ENCODE measurements around the gene MRGPRE. TPM values are rescaled to one million over a fixed set of nuclear protein-coding genes. Genes with fewer than 3 reads are reported as not detected.

MRGPRE gene
- total RNA-seq, 1 experiment from 2014 or later = not detected

DNA sequence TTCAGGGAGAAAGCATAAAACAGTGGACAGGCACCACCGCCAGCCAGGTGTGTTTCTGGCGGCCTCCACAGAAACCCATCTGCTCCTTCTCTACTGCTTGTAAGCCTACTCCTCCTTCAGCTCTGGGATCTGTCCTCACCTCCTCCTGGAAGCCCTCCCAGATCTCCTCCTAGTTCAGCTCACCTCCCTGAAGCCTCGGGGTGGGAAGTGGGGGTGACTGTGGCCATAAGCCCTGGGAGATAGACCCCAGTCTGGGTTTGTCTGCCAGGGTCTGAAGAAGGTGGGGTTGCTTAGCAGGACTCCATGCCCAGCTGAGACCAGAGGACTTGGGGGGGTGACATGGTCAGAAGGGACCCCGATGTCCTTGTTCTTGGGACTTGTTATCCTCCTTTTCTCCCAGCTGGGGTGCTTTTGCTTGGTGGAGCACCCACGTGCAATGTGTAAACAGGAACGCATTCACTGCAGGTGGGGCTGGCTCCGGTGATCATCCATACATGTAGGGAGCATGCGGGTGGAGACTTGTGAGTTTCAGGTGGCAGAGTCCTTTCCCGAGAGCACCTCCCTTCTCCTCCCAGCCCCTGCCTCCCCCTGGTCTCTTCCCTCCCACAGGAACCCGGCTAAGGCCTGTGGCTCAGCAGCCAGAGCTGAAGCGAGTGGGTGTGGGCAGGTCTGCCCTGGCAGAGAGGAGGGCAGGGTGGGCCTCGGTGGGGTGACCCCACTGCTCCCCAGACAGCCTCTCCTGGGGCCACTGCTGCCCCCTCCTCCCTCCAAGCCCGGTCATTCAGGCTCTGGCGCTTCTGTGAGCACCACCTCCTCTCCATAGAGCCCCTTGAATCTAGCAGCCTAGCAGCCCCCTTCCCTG lies 39.5 kb downstream of the MRGPRE start:
- Histone ChIP-seq H3K4me1 (ENCODE audit: low read length) (no peaks in the 10 kb centered on the region), H3K9ac (ENCODE audit: low read length) (no peak overlapping the region), H4K20me1 (ENCODE audit: insufficient read depth, low read depth, low read length) (no peaks in the 10 kb centered on the region), H2AFZ (ENCODE audit: low read length) (no peak overlapping the region), H3K27ac (ENCODE audit: low read length) (no peak overlapping the region), H3K9me3 (ENCODE audit: low read length) (no peaks in the 10 kb centered on the region), H3K4me2 (ENCODE audit: low read depth, low read length, poor library complexity, severe bottlenecking) (no peak overlapping the region), H3K36me3 (ENCODE audit: insufficient read depth, low read length) (no peaks in the 10 kb centered on the region), H3K9me2 (replicated peaks; ENCODE audit: insufficient read depth, low read length) (no peaks in the 10 kb centered on the region), H3K27me3 (ENCODE audit: low read length) (no peaks in the 10 kb centered on the region), H3K4me3 (ENCODE audit: low read length) (no peak overlapping the region), H3K79me2 (ENCODE audit: low read length) (no peaks in the 10 kb centered on the region)
- no peak for DNase-seq

DNA sequence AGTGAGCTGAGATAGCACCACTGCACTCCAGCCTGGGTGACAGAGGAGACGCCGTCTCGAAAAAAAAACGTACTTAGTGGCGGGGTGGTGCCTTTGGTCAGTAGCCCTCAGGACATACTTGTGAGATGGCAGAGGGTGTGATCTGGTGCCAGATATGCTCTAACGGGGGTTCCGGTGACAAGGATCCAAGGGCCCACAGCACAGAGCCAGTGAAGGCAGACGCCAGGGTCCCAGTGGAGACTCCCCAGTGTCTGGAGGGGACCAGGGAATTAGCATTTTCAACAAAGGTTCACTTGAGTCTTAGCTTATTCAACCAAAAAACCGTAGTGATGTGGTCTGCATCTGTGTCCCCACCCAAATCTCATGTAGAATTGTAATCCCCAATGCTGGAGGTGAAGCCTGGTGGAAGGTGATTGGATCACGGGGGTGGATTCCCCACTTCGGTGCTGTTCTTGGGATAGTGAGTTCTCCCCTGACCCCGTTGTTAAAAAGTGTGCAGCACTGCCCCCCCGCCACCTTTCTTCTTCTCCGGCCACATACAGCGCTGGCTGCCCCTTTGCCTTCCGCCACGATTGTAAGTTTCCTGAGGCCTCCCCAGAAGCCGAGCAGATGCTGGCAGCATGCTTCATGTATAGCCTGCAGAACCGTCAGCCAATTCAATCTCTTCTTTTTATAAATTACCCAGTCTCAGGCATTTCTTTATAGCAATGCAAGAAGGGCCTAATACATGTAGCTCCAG lies 40.5 kb downstream of the MRGPRE start:
- no peaks in the 10 kb centered on the region for H3K79me2 ChIP-seq (ENCODE audit: low read length)
- H3K4me3 ChIP-seq (ENCODE audit: low read length) = no peak overlapping the region
- no peaks in the 10 kb centered on the region for H3K9me3 ChIP-seq (ENCODE audit: low read length)
- H3K36me3 ChIP-seq (ENCODE audit: insufficient read depth, low read length) = no peaks in the 10 kb centered on the region
- H3K27me3 ChIP-seq (ENCODE audit: low read length) = no peaks in the 10 kb centered on the region
- no peaks in the 10 kb centered on the region for H4K20me1 ChIP-seq (ENCODE audit: insufficient read depth, low read depth, low read length)
- H3K9me2 ChIP-seq (replicated peaks; ENCODE audit: insufficient read depth, low read length) = no peaks in the 10 kb centered on the region
- no peaks in the 10 kb centered on the region for H3K4me1 ChIP-seq (ENCODE audit: low read length)
- no peak overlapping the region for H3K27ac ChIP-seq (ENCODE audit: low read length)
- DNase-seq = no peak
- no peak overlapping the region for H2AFZ ChIP-seq (ENCODE audit: low read length)
- H3K9ac ChIP-seq (ENCODE audit: low read length) = no peak overlapping the region
- H3K4me2 ChIP-seq (ENCODE audit: low read depth, low read length, poor library complexity, severe bottlenecking) = no peak overlapping the region

DNA sequence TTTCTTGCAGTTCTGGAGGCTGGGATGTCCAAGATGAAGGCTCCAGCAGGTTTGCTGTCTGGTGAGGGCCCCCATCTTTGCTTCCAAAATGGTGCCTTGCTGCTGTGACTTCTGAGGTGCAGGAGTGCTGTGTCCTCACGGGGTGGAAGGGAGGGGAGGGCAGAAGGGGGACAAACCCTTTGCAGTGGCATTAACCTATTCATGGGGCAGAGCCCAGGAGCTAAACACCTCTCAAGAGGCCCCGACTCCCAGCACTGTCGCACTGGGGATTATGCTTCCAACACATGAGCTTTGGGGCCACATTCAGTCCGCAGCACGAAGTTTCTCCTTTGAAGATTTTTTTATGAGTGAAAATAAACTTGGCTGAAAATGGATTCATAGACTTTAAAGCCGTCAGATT lies 41.6 kb downstream of the MRGPRE start:
- Histone ChIP-seq H3K27me3 (ENCODE audit: low read length) (no peaks in the 10 kb centered on the region), H3K36me3 (ENCODE audit: insufficient read depth, low read length) (no peaks in the 10 kb centered on the region), H3K9me3 (ENCODE audit: low read length) (no peaks in the 10 kb centered on the region), H3K27ac (ENCODE audit: low read length) (no peak overlapping the region), H4K20me1 (ENCODE audit: insufficient read depth, low read depth, low read length) (no peaks in the 10 kb centered on the region), H3K9me2 (replicated peaks; ENCODE audit: insufficient read depth, low read length) (no peaks in the 10 kb centered on the region), H3K9ac (ENCODE audit: low read length) (no peak overlapping the region), H2AFZ (ENCODE audit: low read length) (no peak overlapping the region), H3K79me2 (ENCODE audit: low read length) (no peaks in the 10 kb centered on the region), H3K4me3 (ENCODE audit: low read length) (no peak overlapping the region), H3K4me2 (ENCODE audit: low read depth, low read length, poor library complexity, severe bottlenecking) (no peak overlapping the region), H3K4me1 (ENCODE audit: low read length) (no peaks in the 10 kb centered on the region)
- no peak for DNase-seq

DNA sequence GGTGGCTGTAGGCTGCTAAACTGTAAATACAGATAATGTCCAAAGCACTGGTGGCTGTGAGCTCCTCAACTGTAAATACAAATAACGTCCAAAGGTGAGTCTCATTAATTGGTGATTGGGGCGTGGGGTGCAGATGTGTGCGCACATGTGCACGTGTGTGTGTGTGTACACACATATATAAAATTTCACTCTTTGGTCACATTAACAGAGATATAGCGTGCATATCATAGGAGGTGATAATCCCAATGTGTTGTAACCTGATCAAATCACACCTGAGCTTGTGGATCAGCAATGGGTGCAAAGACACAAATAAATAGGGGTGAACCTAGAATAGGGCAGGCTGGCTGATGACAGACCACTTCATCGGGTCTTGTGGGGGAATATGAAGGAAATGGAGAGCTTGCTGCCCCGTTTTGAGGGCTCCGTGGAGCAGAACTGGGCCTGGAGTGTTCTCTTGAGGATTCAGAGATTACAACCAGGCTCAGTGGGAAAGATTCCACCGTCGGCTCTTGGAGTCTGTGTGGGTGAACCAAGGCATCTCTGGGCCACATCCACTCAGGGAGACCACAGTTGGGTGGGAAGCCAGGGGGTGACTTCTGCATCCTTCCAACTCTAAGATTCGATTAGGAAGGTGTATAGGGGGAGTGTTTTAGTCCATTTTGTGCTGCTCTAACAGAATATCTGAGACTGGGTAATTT lies 42.2 kb downstream of the MRGPRE start:
- Histone ChIP-seq H3K4me3 (ENCODE audit: low read length) (no peak overlapping the region), H3K27me3 (ENCODE audit: low read length) (no peaks in the 10 kb centered on the region), H4K20me1 (ENCODE audit: insufficient read depth, low read depth, low read length) (no peaks in the 10 kb centered on the region), H3K79me2 (ENCODE audit: low read length) (no peaks in the 10 kb centered on the region), H3K27ac (ENCODE audit: low read length) (no peak overlapping the region), H3K9ac (ENCODE audit: low read length) (no peak overlapping the region), H2AFZ (ENCODE audit: low read length) (no peak overlapping the region), H3K9me3 (ENCODE audit: low read length) (no peaks in the 10 kb centered on the region), H3K36me3 (ENCODE audit: insufficient read depth, low read length) (no peaks in the 10 kb centered on the region), H3K4me1 (ENCODE audit: low read length) (no peaks in the 10 kb centered on the region), H3K4me2 (ENCODE audit: low read depth, low read length, poor library complexity, severe bottlenecking) (no peak overlapping the region), H3K9me2 (replicated peaks; ENCODE audit: insufficient read depth, low read length) (no peaks in the 10 kb centered on the region)
- DNase-seq = no peak

DNA sequence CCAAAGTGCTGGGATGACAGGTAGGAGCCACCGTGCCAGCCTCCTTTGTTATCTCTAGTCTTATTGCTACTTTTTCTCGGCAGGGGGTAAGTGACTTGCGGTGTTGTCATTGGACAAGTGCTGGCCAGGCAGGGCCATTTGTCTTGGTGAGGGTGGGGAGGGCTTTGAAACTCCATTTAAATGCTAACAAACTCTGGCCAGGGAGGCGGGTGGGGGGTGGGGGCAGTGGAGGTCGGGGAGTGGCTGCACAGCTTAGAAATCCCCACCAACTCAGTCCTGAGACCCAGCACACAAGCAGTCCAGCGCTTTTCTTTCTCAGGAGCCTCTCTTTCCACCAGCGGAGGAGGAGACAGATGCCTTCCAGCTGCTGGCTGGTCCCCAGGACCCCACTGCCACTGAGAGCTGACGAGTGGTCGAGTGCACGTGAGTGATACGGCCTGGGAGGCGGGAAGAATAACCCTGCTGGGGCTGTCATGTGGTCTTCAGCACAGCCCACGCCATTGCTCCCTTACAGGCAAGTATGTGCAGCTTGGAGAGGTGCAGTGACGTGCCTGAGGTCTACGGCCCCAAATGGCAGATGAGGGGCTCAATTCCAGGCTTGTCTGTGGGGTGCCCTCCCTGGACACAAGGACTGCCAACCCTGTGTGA lies 42.9 kb downstream of the MRGPRE start:
- DNase-seq = no peak
- H3K9ac ChIP-seq (ENCODE audit: low read length) = no peak overlapping the region
- H3K27ac ChIP-seq (ENCODE audit: low read length) = no peak overlapping the region
- H3K4me3 ChIP-seq (ENCODE audit: low read length) = no peak overlapping the region
- H3K4me2 ChIP-seq (ENCODE audit: low read depth, low read length, poor library complexity, severe bottlenecking) = no peak overlapping the region
- no peaks in the 10 kb centered on the region for H3K36me3 ChIP-seq (ENCODE audit: insufficient read depth, low read length)
- H3K79me2 ChIP-seq (ENCODE audit: low read length) = no peaks in the 10 kb centered on the region
- H3K4me1 ChIP-seq (ENCODE audit: low read length) = no peaks in the 10 kb centered on the region
- H3K9me3 ChIP-seq (ENCODE audit: low read length) = no peaks in the 10 kb centered on the region
- H4K20me1 ChIP-seq (ENCODE audit: insufficient read depth, low read depth, low read length) = no peaks in the 10 kb centered on the region
- no peaks in the 10 kb centered on the region for H3K27me3 ChIP-seq (ENCODE audit: low read length)
- no peaks in the 10 kb centered on the region for H3K9me2 ChIP-seq (replicated peaks; ENCODE audit: insufficient read depth, low read length)
- H2AFZ ChIP-seq (ENCODE audit: low read length) = no peak overlapping the region

DNA sequence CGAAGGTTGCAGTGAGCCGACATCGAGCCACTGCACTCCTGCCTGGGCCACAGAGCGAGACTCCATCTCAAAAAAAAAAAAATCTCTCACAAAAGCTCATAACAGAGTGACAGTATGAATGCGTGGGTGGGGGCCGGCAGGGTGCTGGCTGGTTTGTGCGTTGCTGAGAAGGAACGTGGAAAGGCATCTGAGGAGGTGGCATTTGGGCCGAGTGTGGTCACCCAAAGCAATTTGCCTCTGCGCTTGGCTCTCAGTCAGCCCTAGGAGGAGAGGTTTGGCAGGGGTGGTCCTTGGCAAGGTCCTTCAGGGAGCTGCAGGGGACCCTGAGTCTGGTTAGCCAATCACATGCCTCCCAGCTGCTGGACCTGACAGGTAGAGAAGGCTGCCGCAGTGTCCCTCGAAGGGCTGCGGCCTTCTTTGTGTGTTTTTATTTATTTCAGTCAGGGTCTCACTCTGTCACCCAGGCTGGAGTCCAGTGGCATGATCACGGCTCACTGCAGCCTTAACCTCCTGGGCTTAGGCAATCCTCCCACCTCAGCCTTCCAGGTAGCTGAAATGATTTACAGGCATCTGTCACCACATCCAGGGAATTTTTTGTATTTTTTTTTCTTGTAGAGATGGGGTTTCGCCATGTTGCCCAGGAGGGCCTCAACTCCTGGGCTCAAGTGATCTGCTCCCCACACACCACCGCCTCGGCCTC lies 43.6 kb downstream of the MRGPRE start:
- Histone ChIP-seq H3K36me3 (ENCODE audit: insufficient read depth, low read length) (no peaks in the 10 kb centered on the region), H3K9ac (ENCODE audit: low read length) (no peak overlapping the region), H4K20me1 (ENCODE audit: insufficient read depth, low read depth, low read length) (no peaks in the 10 kb centered on the region), H3K79me2 (ENCODE audit: low read length) (no peaks in the 10 kb centered on the region), H3K4me3 (ENCODE audit: low read length) (no peak overlapping the region), H3K27me3 (ENCODE audit: low read length) (no peaks in the 10 kb centered on the region), H3K4me2 (ENCODE audit: low read depth, low read length, poor library complexity, severe bottlenecking) (no peak overlapping the region), H3K4me1 (ENCODE audit: low read length) (no peaks in the 10 kb centered on the region), H3K27ac (ENCODE audit: low read length) (no peak overlapping the region), H2AFZ (ENCODE audit: low read length) (no peak overlapping the region), H3K9me2 (replicated peaks; ENCODE audit: insufficient read depth, low read length) (no peaks in the 10 kb centered on the region), H3K9me3 (ENCODE audit: low read length) (no peaks in the 10 kb centered on the region)
- DNase-seq = no peak

DNA sequence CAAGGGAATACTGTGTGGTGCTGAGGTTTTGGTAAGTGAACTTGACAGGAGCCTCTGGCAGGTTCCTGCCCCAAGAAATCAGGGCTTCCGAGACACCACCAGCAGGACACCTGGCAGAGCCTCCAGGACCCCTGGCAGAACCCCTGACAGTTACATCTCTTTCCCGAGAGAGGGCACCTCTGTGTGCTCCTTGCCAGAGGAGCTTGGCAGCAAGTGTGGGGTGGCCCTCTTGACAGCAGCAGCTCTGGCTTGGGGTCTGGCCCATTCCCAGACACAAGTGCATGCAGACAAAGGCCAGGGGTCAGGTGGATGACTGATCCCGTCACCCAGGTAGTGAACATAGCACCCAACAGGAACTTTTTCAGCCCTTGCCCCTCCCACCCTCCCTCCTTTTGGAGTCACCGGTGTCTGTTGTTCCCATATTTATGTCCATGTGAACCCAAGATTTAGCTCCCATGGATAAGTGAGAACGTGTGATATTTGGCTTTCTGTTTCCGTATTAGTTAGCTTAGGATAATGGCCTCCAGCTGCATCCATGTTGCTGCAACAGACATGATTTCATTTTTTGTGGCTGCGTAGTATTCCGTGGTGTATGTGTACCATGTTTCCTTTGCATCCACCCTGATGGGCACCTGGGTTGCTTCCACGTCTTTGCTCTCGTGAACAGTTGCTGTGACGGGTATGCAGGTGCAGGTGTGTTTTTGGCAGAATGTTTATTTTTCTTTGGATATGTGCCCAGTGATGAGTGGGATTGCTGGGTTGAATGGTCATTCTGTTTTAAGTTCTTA lies 45.9 kb downstream of the MRGPRE start:
- Histone ChIP-seq H3K9me2 (replicated peaks; ENCODE audit: insufficient read depth, low read length) (no peaks in the 10 kb centered on the region), H3K4me1 (ENCODE audit: low read length) (no peaks in the 10 kb centered on the region), H4K20me1 (ENCODE audit: insufficient read depth, low read depth, low read length) (no peaks in the 10 kb centered on the region), H3K9ac (ENCODE audit: low read length) (no peak overlapping the region), H3K4me3 (ENCODE audit: low read length) (no peak overlapping the region), H3K79me2 (ENCODE audit: low read length) (no peaks in the 10 kb centered on the region), H2AFZ (ENCODE audit: low read length) (no peak overlapping the region), H3K4me2 (ENCODE audit: low read depth, low read length, poor library complexity, severe bottlenecking) (no peak overlapping the region), H3K9me3 (ENCODE audit: low read length) (no peaks in the 10 kb centered on the region), H3K36me3 (ENCODE audit: insufficient read depth, low read length) (no peaks in the 10 kb centered on the region), H3K27ac (ENCODE audit: low read length) (no peak overlapping the region), H3K27me3 (ENCODE audit: low read length) (no peaks in the 10 kb centered on the region)
- no peak for DNase-seq

Data from Karpas-422 (cell line).